HG03378 (cell line): ENCODE data around the gene CLDN22.

ENCODE experiments used
- ATAC-seq: cut with Tn5 transposase; IDR thresholded peaks from one replicate; pipeline ENCODE4 v1.9.1; 2021; ENCODE audit warnings: mild to moderate bottlenecking, moderate library complexity; ENCODE audit not compliant: unreplicated experiment

CLDN22 gene

GRCh38 chr4:183320211-183321059 lies at the start of gene CLDN22:
Gene CLDN22, minus strand, starts transcription at chr4:183320276. Its CDS starts 58 bp downstream, at chr4:183320218.
- peak; percentile 7 for ATAC-seq

DNA sequence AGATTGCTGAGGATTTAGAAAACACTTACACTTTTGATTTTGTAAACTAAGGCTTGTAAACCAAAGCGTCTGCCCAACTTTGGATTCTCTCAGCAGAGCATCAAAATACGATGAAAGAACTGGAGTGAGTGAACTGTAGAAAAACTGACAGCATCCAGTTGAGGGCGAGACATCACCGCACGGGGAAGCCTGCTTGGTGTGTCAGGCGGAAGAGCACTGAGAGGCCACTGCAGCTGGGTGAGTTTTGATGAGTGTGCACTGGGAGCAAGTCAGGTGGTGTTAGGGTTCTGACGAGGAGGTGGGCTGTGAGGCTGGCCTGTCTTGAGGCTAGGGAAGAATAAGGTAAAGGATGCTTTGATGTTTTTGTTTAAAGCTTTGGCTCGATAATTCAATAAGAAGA lies 49.0 kb upstream of the CLDN22 start:
- no peak for ATAC-seq

GRCh38 chr4:183366206-183366835 lies 46.2 kb upstream of the CLDN22 start:
- no peak for ATAC-seq

- no peak for ATAC-seq
Measured at GRCh38 chr4:183364025-183364424, 43.9 kb upstream of the CLDN22 start.

- no peak for ATAC-seq
Measured at GRCh38 chr4:183362916-183363542, 43.0 kb upstream of the CLDN22 start.

- no peak for ATAC-seq
Measured at GRCh38 chr4:183362036-183362435, 42.0 kb upstream of the CLDN22 start.

GRCh38 chr4:183360161-183360919 lies 40.3 kb upstream of the CLDN22 start:
- no peak for ATAC-seq

DNA sequence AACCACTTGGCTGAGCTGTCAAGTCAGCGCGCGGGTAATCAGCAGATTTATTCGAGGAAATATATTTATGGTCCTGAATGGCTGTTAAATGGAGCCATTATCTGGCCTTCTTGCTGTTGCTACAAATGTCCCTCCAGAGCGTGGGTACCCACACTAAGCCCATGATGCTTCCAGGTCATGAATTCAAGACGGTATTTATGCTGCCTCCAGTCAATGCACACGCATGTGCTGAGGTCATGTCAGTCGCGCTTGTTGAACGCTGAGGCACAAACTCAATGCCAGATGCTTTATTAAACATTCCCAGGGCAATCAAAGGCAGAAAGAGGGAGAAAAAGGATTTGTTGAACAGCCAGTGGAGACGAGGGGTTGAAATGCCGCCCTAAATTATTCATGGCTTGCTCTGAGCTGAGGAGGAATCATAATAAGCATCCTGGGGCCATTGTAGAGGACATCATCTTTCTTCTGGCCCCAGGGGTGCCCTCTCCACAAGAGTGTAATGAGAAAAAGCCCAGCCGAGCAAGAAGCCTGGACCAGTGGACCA lies 38.2 kb upstream of the CLDN22 start:
- no peak for ATAC-seq

DNA sequence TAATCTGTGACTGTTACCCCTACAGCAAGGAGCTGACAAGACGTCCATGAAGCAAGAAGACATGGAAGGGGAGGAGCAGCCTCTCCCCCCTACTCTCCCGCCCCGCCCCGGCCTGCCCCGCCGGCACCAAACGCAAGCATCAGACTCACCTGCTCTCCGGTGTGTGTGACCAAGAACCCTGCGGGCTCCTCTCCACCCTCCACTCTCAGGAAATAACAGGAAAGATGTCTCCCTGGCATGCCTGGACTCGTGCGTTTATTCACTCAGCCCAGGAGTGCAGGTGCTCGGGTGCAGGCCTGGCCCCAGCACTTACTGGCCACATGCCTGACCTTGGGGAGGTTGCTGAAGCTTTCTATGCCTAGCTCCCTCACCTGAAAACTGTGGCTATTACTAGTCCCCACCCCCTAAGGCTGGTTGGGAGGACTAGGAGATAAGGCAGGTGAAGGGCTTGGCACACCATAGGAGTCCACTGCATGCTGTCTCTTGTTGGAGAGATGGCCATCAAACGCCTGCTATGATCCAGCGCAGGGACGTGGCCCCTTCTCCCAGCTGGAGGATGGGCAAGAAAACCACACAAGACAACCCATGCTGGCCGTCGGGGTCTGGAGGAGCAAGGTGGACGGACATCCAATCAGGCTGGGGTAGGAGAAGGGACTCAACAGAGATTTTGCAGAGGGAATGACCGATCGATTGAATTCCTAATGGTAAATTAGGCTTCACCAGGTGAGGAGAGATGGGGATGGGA lies 37.0 kb upstream of the CLDN22 start:
- no peak for ATAC-seq

DNA sequence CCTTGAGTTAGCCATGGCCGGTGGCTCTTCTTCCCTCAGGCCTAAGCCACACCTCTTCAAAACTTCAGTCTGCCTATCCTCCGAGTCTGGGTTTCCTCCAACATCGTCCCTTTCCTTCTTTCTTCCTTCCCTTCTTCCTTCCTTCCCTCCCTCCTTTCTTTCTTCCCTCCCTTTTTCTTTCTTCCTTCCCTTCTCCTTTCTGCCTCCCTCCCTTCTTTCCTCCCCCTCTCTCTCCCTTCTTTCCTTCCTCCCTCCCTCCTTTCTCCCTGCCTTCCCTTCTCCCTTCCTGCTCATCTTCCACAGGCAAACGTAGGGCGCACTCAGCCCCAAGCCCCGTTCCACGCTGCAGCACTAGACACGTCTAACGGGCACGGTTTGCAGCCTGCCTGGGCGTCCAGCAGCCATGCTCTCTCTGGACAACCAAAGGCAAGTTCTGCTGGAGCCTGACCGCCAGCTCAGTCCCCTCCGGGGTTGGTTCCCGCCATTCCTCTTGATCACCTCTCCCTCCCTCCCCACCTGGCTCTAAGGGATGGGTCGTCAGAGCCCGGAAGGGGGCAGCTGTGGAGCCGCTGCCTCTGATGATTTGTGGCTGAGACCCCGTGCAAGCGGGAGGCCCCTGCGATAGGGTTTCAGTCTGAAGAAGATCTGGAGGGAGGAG lies 36.2 kb upstream of the CLDN22 start:
- no peak for ATAC-seq

GRCh38 chr4:183355405-183355804 lies 35.3 kb upstream of the CLDN22 start:
- ATAC-seq, result no peak

GRCh38 chr4:183354219-183354618 lies 34.1 kb upstream of the CLDN22 start:
- ATAC-seq, result no peak

DNA sequence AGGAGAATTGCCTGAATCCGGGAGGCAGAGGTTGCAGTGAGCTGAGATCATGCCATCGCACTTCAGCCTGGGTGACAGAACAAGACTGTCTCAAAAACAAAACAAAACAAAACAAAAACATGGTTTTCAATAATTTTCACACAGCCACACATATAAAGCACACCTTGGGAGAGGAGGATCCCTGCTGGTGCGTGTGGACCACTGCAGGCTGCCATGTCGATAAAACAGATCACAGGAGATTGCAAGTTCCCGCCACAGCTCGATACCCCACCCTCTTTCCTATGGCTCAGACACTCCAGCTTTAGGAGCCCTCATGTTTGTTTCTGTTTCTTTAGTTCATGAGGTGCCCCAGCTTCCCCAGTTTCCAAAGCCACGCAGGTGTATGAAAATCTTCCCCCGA lies 33.5 kb upstream of the CLDN22 start:
- ATAC-seq, result no peak

GRCh38 chr4:183352546-183352945 lies 32.5 kb upstream of the CLDN22 start:
- ATAC-seq, result no peak

DNA sequence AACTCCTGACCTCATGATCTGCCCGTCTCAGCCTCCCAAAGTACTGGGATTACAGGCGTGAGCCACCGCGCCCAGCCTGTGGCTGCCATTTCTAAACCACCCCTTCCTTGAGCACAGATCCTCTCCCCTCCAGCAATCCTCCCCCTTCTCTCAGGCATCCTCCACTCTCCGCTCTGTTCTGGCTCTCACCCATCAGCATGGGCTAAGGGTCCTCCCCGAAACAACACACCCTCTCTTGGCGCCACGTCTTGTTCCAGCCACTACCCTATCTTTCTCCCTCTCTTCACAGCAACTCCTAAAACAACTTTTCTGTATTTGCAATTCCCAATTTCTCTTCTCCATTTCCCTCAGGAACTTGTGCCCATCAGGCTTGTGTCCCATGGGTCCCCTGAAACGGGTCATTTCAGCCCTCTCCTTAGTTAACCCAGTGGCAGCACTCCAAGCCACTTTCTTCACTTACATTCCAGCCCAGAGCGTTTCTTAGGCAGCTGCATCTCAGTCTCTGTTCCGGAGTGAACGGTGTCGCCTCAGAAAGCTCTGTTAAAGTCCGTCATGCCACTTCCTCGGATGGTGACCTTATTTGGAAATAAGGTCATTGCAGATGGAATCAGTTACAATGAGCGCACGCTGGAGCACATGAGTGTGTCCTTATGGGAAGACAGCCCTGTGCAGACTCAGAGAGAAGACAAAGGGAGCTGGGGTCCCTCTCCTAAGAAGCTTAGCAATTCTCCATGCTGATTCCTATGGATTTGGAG lies 30.4 kb upstream of the CLDN22 start:
- ATAC-seq, result no peak

DNA sequence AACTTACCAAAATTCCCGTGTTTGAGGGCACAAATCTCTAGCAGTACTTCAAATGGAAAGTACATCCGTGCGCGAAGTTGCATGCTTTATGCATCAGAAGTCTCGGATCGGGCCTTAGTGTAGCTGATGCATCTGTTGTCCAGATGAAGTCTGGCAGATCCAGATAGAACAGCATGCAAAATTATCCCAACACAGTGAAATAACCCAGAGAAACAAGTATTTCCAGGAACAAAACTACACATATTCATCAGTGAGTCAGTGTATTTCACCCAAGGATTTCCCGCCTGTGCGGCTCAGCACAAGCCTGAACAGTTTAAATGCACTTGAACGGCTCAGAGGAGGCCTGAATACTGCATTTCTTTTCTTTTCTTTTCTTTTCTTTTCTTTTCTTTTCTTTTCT lies 29.6 kb upstream of the CLDN22 start:
- no peak for ATAC-seq

GRCh38 chr4:183348706-183349659 lies 28.9 kb upstream of the CLDN22 start:
- ATAC-seq, result peak; percentile 62

GRCh38 chr4:183348136-183348535 lies 28.1 kb upstream of the CLDN22 start:
- no peak for ATAC-seq
